ENCODE data around the gene ERC1. TPM values are rescaled to one million over a fixed set of nuclear protein-coding genes. Genes with fewer than 3 reads are reported as not detected.

Gene ERC1
- total and polyA plus RNA-seq, 2 of the 4 experiments (the other 2 are of a cell fraction), result 11.6 to 25.6 TPM

- H2BK120ac ChIP-seq (ENCODE audit: low read depth, low read length), result no peak overlapping the region
- H2BK15ac ChIP-seq (ENCODE audit: low read depth, low read length), result no peak overlapping the region
- no peak overlapping the region for H2AK5ac ChIP-seq (ENCODE audit: low read depth, low read length)
- H3K9me3 ChIP-seq (ENCODE audit: control insufficient read depth, insufficient read depth, low read length), result peaks cover 2% of the 10 kb centered on the region; the same call in 1 of the 2 replicates
- no TSS peak for BruUV-seq (replicated peaks)
- DNase-seq, result no peak
- dilution Hi-C loops (cut with HindIII; ENCODE audit: low sequenced_read_pairs, unreplicated experiment) (no loop called here), in situ Hi-C loops (cut with MboI; ENCODE audit: low sequenced_read_pairs) (no loop called here), intact Hi-C loops (cut with micrococcal nuclease) (no loop called here)
- peaks cover 4% of the 10 kb centered on the region; the same call in 1 of the 2 replicates for H3K4me1 ChIP-seq (ENCODE audit: control insufficient read depth, insufficient read depth, low read length)
- POLR2A ChIA-PET (ENCODE audit: unreplicated experiment), result no interaction called here
- no peak overlapping the region for H3K4me3 ChIP-seq (ENCODE audit: insufficient read depth, low read depth, low read length)
- ATAC-seq (ENCODE audit: low read depth), result no peak
- no peaks in the 10 kb centered on the region for H3K9me1 ChIP-seq (ENCODE audit: insufficient read depth, low read length)
- H3K27me3 ChIP-seq (ENCODE audit: control insufficient read depth, insufficient read depth, low read length), result no peaks in the 10 kb centered on the region
- H3K18ac ChIP-seq (ENCODE audit: low read depth, low read length), result no peak overlapping the region
- no peaks in the 10 kb centered on the region for H4K20me1 ChIP-seq (ENCODE audit: insufficient read depth, low read length)
- H2BK5ac ChIP-seq (ENCODE audit: low read depth, low read length, poor library complexity, severe bottlenecking), result no peak overlapping the region
- no peak overlapping the region for H2AFZ ChIP-seq (replicated peaks; ENCODE audit: low read length, poor library complexity)
- no peak overlapping the region for H3K23ac ChIP-seq (ENCODE audit: low read depth, low read length)
- H3K14ac ChIP-seq (replicated peaks; ENCODE audit: low read depth, low read length), result no peak overlapping the region
- H4K91ac ChIP-seq (ENCODE audit: insufficient read depth, low read depth, low read length), result no peak overlapping the region
- no peak overlapping the region for H3K56ac ChIP-seq (ENCODE audit: extremely low read depth, insufficient read depth, low read length)
- TF ChIP-seq POLR2A (IDR thresholded peaks at IDR 0.05; ENCODE audit: low read depth, low read length) (no peak), CHD1 (IDR thresholded peaks at IDR 0.05; ENCODE audit: low read depth, low read length) (no peak), MXI1 (IDR thresholded peaks at IDR 0.05; ENCODE audit: borderline replicate concordance, low read depth, low read length) (no peak)
- no peak overlapping the region for H4K8ac ChIP-seq (ENCODE audit: low read depth in 2 of 2, low read length in 2 of 2)
- H3K36me3 ChIP-seq (ENCODE audit: control insufficient read depth, insufficient read depth, low read length), result peaks cover 3% of the 10 kb centered on the region; the same call in 1 of the 2 replicates
- no peak overlapping the region for H3K4me2 ChIP-seq (ENCODE audit: low read depth, low read length)
- no peak overlapping the region for H3K9ac ChIP-seq (ENCODE audit: low read depth, low read length)
- H3K27ac ChIP-seq (ENCODE audit: insufficient read depth, low read length), result no peak overlapping the region
- no peak overlapping the region for H4K5ac ChIP-seq (ENCODE audit: low read depth, low read length)
- no peak overlapping the region for H2AK9ac ChIP-seq (replicated peaks; ENCODE audit: low read depth, low read length, poor library complexity)
- no peak overlapping the region for H2BK20ac ChIP-seq (ENCODE audit: low read depth, low read length)
- H3K4ac ChIP-seq (ENCODE audit: low read depth, low read length), result no peak overlapping the region
- CTCF ChIA-PET, result interaction anchor here (0.6 kb wide), 1 partner anchor 57 kb away, joined by 3 read pairs; no protein-coding TSS in a partner anchor
- H3K79me1 ChIP-seq (ENCODE audit: low read depth in 1 of 2, low read length in 2 of 2), result peaks cover 5 to 10% of the 10 kb centered on the region in 2 experiments; a peak in 3 of 4 replicates
Observed at GRCh38 chr12:1199700-1200099, 208.7 kb downstream of the ERC1 start.
